Measurements from ENCODE around the gene UCMA. TPM values are rescaled to one million over a fixed set of nuclear protein-coding genes. Genes with fewer than 3 reads are reported as not detected.

The UCMA gene
- total RNA-seq, 2 experiments from 2014 or later, result not detected

DNA sequence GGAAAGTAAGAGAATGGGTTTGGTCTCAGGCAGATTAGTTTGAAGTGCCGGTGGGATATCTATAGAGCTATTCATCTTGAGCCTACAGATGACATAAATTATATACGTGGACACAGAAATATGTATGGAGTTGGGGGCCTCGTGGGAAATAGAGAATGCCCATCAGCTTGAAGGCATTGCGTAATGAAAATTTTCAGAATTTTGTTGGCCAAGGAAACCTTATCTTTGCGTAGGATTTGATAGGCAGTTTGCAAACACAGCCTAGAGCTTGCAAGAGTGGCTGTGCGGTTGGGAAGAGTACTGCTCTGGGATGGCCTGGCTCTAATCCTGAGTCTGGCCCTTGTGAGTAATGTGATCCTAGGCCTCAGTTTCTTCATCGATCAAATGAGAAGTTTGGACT is 40.5 kb downstream of the UCMA start:
- TF ChIP-seq CTCF (IDR thresholded peaks at IDR 0.05), result no peak
- ATAC-seq (ENCODE audit: poor library complexity) (no peak), DNase-seq (no peak)
- intact Hi-C loops (cut with DNase I, micrococcal nuclease), result no loop called here
- CTCF ChIA-PET, result no interaction called here
- H3K27ac Mint-ChIP-seq, result no peak overlapping the region
- Histone ChIP-seq H3K27ac (ENCODE audit: low read depth in 1 of 2, low read length in 2 of 2) (no peak overlapping the region), H3K36me3 (ENCODE audit: insufficient read depth, low read length) (no peaks in the 10 kb centered on the region), H3K4me1 (ENCODE audit: insufficient read depth, low read length) (no peaks in the 10 kb centered on the region), H3K9me3 (ENCODE audit: control insufficient read depth in 1 of 2, insufficient read depth in 1 of 2, low read length in 2 of 2) (no peaks in the 10 kb centered on the region), H3K27me3 (ENCODE audit: control insufficient read depth in 1 of 2, insufficient read depth in 2 of 2, low read length in 2 of 2) (no peaks in the 10 kb centered on the region), H3K4me3 (ENCODE audit: low read length) (no peak overlapping the region)
- H3K4me3 Mint-ChIP-seq, result no peak overlapping the region
- H3K27me3 Mint-ChIP-seq, result no peaks in the 10 kb centered on the region
- POLR2A ChIA-PET, result no interaction called here
- H3K9me3 Mint-ChIP-seq, result no peaks in the 10 kb centered on the region
- no peaks in the 10 kb centered on the region for H3K36me3 Mint-ChIP-seq (ENCODE audit: low read depth)
- no peaks in the 10 kb centered on the region for H3K4me1 Mint-ChIP-seq (ENCODE audit: low read depth)

- no peaks in the 10 kb centered on the region for H3K36me3 Mint-ChIP-seq (ENCODE audit: low read depth)
- H3K4me3 Mint-ChIP-seq, result no peak overlapping the region
- H3K36me3 ChIP-seq (ENCODE audit: insufficient read depth, low read length), result no peaks in the 10 kb centered on the region
- H3K27me3 ChIP-seq (ENCODE audit: control insufficient read depth in 1 of 2, insufficient read depth in 2 of 2, low read length in 2 of 2), result no peaks in the 10 kb centered on the region
- TF ChIP-seq CTCF (IDR thresholded peaks at IDR 0.05), result no peak
- ChIA-PET CTCF (no interaction called here), POLR2A (no interaction called here)
- no peak overlapping the region for H3K27ac ChIP-seq (ENCODE audit: low read depth in 1 of 2, low read length in 2 of 2)
- H3K9me3 ChIP-seq (ENCODE audit: control insufficient read depth in 1 of 2, insufficient read depth in 1 of 2, low read length in 2 of 2), result no peaks in the 10 kb centered on the region
- no peaks in the 10 kb centered on the region for H3K9me3 Mint-ChIP-seq
- no peak overlapping the region for H3K4me3 ChIP-seq (ENCODE audit: low read length)
- ATAC-seq (ENCODE audit: poor library complexity) (no peak), DNase-seq (no peak)
- no peaks in the 10 kb centered on the region for H3K4me1 Mint-ChIP-seq (ENCODE audit: low read depth)
- intact Hi-C loops (cut with DNase I, micrococcal nuclease), result no loop called here
- H3K27ac Mint-ChIP-seq, result no peak overlapping the region
- no peaks in the 10 kb centered on the region for H3K4me1 ChIP-seq (ENCODE audit: insufficient read depth, low read length)
- H3K27me3 Mint-ChIP-seq, result no peaks in the 10 kb centered on the region
Measured at GRCh38 chr10:13191362-13191761, 42.8 kb downstream of the UCMA start.

DNA sequence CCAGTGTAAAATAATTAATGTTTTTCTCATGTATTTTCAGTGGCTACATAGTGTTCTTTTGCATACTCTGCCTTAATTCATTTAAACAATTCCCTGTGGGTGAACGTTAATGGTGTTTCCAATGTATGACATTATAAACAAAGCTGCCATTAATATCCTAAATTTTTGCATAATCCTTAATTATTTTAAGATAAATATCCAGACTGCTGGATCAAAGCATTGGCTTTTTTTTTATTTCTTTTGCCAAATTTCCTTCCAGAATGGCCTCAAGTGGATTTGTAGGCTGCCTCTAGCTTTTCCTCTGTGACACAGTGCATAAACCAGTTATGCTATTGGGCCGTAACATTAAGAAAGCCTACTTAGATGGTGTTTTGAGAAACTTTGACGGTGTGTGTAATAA is 43.4 kb downstream of the UCMA start:
- DNase-seq (no peak), ATAC-seq (ENCODE audit: poor library complexity) (no peak)
- ChIA-PET POLR2A (no interaction called here), CTCF (no interaction called here)
- Mint-ChIP-seq H3K27me3 (no peaks in the 10 kb centered on the region), H3K4me1 (ENCODE audit: low read depth) (no peaks in the 10 kb centered on the region), H3K4me3 (no peak overlapping the region), H3K9me3 (no peaks in the 10 kb centered on the region), H3K27ac (no peak overlapping the region), H3K36me3 (ENCODE audit: low read depth) (no peaks in the 10 kb centered on the region)
- no peak for TF ChIP-seq CTCF (IDR thresholded peaks at IDR 0.05)
- Histone ChIP-seq H3K4me3 (ENCODE audit: low read length) (no peak overlapping the region), H3K9me3 (ENCODE audit: control insufficient read depth in 1 of 2, insufficient read depth in 1 of 2, low read length in 2 of 2) (no peaks in the 10 kb centered on the region), H3K36me3 (ENCODE audit: insufficient read depth, low read length) (no peaks in the 10 kb centered on the region), H3K27me3 (ENCODE audit: control insufficient read depth in 1 of 2, insufficient read depth in 2 of 2, low read length in 2 of 2) (no peaks in the 10 kb centered on the region), H3K4me1 (ENCODE audit: insufficient read depth, low read length) (no peaks in the 10 kb centered on the region), H3K27ac (ENCODE audit: low read depth in 1 of 2, low read length in 2 of 2) (no peak overlapping the region)
- intact Hi-C loops (cut with DNase I, micrococcal nuclease), result no loop called here

Measured in CD4-positive, alpha-beta T cell (primary cell).